ENCODE data around the gene LPP.

Gene LPP

DNA sequence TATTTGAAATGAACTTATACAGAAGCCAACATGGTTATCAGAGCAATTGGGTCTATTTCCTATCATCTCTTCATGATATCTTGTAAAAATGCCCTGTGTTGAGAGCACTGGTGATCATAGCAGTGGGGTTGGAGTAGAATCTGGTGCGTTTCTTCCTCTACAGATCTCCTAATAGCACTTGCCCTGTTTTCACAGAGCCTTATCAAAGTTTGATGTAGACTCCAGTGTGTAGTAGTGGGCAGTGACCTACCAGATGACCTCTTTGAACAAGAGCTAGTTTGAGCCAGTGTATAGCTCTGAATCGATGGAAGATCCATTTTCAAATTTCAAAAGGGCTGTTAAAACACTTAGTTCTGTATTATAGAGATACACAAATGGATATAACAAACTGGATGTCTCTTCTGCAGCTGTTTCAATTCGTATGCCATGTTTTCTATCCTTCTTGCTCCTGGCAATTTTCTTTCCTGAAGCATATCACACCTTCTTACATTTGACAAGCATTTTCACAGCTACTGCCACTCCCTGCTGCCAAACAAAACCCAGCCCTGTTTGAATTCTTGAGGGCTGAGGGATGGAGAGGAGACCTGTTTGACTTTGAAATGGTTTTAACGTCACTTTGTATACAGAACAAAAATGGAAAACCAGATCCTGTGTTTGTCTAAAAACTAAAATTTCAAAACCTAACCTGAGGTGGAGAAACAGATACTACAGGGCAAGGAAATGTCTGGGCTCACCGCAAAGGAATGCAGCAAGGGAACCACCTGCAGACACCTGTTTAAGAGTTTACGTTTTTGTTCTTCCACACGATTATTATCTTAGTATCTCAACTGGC lies 663.4 kb downstream of the LPP start:
- Histone ChIP-seq H3K9me3 (no peaks in the 10 kb centered on the region), H3K36me3 (replicated peaks) (no peaks in the 10 kb centered on the region), H3K4me3 (no peak overlapping the region), H3K27me3 (ENCODE audit: low read depth) (peaks cover 3% of the 10 kb centered on the region; the same call in 1 of the 2 replicates), H3K4me1 (no peaks in the 10 kb centered on the region)
- DNase-seq (ENCODE audit: low spot score in 2 of 2), result no peak
- in situ Hi-C loops (cut with MboI; ENCODE audit: low sequenced_read_pairs), result no loop called here

- peaks cover 2% of the 10 kb centered on the region; the same call in 1 of the 2 replicates for H3K27me3 ChIP-seq (ENCODE audit: low read depth)
- in situ Hi-C loops (cut with MboI; ENCODE audit: low sequenced_read_pairs), result no loop called here
- H3K4me3 ChIP-seq, result no peak overlapping the region
- no peaks in the 10 kb centered on the region for H3K4me1 ChIP-seq
- DNase-seq (ENCODE audit: low spot score in 2 of 2), result no peak
- H3K9me3 ChIP-seq, result no peaks in the 10 kb centered on the region
- no peaks in the 10 kb centered on the region for H3K36me3 ChIP-seq (replicated peaks)
Observed at GRCh38 chr3:188817935-188818269, 663.9 kb downstream of the LPP start.

DNA sequence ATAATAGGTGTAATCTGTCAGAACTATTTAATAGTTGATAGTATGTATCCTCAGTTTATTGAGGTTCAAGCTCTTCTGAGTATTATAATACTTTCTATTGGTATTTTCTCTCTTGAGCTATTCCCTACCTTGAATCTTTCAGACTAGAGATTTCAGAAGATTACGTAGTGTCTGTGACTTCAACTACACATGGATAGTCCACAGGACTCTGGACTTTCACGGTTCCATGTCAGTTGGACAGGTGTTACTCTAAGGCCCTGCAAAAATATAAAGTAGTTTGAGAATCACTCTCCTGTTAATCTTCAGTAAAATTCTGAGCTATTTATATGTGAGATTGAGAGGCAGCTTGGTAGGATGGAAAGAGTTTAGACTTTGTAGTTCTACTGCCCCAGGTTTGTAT lies 664.3 kb downstream of the LPP start:
- Histone ChIP-seq H3K9me3 (no peaks in the 10 kb centered on the region), H3K4me3 (no peak overlapping the region), H3K36me3 (replicated peaks) (no peaks in the 10 kb centered on the region), H3K4me1 (no peaks in the 10 kb centered on the region), H3K27me3 (ENCODE audit: low read depth) (no peaks in the 10 kb centered on the region)
- in situ Hi-C loops (cut with MboI; ENCODE audit: low sequenced_read_pairs), result no loop called here
- no peak for DNase-seq (ENCODE audit: low spot score in 2 of 2)

- Histone ChIP-seq H3K9me3 (no peaks in the 10 kb centered on the region), H3K4me3 (no peak overlapping the region), H3K36me3 (replicated peaks) (no peaks in the 10 kb centered on the region), H3K4me1 (no peaks in the 10 kb centered on the region), H3K27me3 (ENCODE audit: low read depth) (no peaks in the 10 kb centered on the region)
- in situ Hi-C loops (cut with MboI; ENCODE audit: low sequenced_read_pairs), result no loop called here
- DNase-seq (ENCODE audit: low spot score in 2 of 2), result no peak
Observed at GRCh38 chr3:188819939-188820338, 666.0 kb downstream of the LPP start.

- H3K36me3 ChIP-seq (replicated peaks), result no peaks in the 10 kb centered on the region
- H3K4me3 ChIP-seq, result no peak overlapping the region
- H3K4me1 ChIP-seq, result no peaks in the 10 kb centered on the region
- no peak for DNase-seq (ENCODE audit: low spot score in 2 of 2)
- H3K27me3 ChIP-seq (ENCODE audit: low read depth), result no peaks in the 10 kb centered on the region
- in situ Hi-C loops (cut with MboI; ENCODE audit: low sequenced_read_pairs), result no loop called here
- no peaks in the 10 kb centered on the region for H3K9me3 ChIP-seq
Observed at GRCh38 chr3:188822004-188822403, 668.0 kb downstream of the LPP start.

GRCh38 chr3:188822411-188822810 lies 668.5 kb downstream of the LPP start:
- in situ Hi-C loops (cut with MboI; ENCODE audit: low sequenced_read_pairs), result no loop called here
- Histone ChIP-seq H3K9me3 (no peaks in the 10 kb centered on the region), H3K27me3 (ENCODE audit: low read depth) (no peaks in the 10 kb centered on the region), H3K4me3 (no peak overlapping the region), H3K36me3 (replicated peaks) (no peaks in the 10 kb centered on the region), H3K4me1 (no peaks in the 10 kb centered on the region)
- no peak for DNase-seq (ENCODE audit: low spot score in 2 of 2)

DNA sequence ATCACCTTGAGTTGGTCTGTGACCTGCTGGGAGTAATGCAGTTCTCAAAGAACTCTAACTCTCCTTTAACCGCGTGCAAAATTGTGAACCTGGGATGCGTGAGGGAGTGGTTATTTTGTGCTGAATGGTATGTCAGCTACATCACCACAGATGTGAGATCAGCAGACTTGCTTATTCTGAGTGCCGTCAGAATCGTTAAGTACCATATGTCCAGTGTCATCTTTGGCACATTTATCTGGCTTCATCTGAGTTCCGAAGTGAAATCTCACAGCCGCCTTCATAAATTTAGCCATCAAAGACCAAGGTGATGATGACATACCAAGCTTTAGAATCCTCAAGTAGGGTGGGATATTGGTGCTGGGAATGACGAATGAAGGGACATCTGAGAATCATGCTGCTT lies 670.6 kb downstream of the LPP start:
- no peak overlapping the region for H3K4me3 ChIP-seq
- H3K27me3 ChIP-seq (ENCODE audit: low read depth), result no peaks in the 10 kb centered on the region
- H3K36me3 ChIP-seq (replicated peaks), result no peaks in the 10 kb centered on the region
- in situ Hi-C loops (cut with MboI; ENCODE audit: low sequenced_read_pairs), result no loop called here
- H3K9me3 ChIP-seq, result no peaks in the 10 kb centered on the region
- H3K4me1 ChIP-seq, result no peaks in the 10 kb centered on the region
- no peak for DNase-seq (ENCODE audit: low spot score in 2 of 2)

DNA sequence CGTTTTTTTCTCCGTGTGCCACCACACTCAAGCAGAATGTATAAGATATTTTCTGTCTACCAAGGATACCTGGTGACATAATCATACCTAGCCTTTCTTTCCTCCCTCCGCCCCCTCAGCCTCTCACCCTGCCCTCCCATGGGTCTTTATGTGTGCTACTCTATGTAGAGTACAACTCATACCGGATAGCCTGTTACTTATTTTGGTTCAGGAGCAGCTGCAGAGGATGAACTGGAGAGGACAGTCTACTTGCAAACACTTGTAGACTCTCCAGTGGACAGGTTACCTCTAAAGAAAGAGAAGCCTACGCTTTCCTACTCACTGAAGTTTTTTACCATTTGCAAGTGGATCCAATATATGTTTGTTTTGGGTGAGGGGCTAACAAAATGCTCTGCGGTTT lies 671.9 kb downstream of the LPP start:
- Histone ChIP-seq H3K27me3 (ENCODE audit: low read depth) (no peaks in the 10 kb centered on the region), H3K4me3 (no peak overlapping the region), H3K4me1 (no peaks in the 10 kb centered on the region), H3K9me3 (no peaks in the 10 kb centered on the region), H3K36me3 (replicated peaks) (no peaks in the 10 kb centered on the region)
- no peak for DNase-seq (ENCODE audit: low spot score in 2 of 2)
- in situ Hi-C loops (cut with MboI; ENCODE audit: low sequenced_read_pairs), result no loop called here

DNA sequence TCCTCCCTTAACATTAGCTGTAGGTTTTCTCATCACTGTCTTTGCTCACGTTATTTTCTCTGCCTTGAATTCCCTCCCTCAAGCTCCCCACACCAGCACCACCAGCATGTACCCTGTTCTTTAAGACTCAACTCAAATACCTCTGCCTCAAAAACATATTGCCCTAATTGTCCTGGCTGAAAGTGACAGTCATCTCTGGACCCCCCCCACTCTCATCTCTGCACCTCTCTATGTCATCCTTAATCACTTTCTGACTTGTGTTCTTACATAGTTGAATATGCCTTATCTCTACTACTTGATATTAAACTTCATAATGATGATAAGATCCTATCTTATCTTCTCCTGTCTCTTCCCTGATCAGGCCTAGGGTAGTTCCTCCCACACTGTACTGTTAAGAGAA lies 672.6 kb downstream of the LPP start:
- H3K9me3 ChIP-seq, result no peaks in the 10 kb centered on the region
- no peaks in the 10 kb centered on the region for H3K27me3 ChIP-seq (ENCODE audit: low read depth)
- no peaks in the 10 kb centered on the region for H3K4me1 ChIP-seq
- in situ Hi-C loops (cut with MboI; ENCODE audit: low sequenced_read_pairs), result no loop called here
- no peak for DNase-seq (ENCODE audit: low spot score in 2 of 2)
- no peaks in the 10 kb centered on the region for H3K36me3 ChIP-seq (replicated peaks)
- no peak overlapping the region for H3K4me3 ChIP-seq

GRCh38 chr3:188827103-188827502 lies 673.1 kb downstream of the LPP start:
- H3K4me1 ChIP-seq, result no peaks in the 10 kb centered on the region
- no peaks in the 10 kb centered on the region for H3K36me3 ChIP-seq (replicated peaks)
- no peak for DNase-seq (ENCODE audit: low spot score in 2 of 2)
- H3K9me3 ChIP-seq, result no peaks in the 10 kb centered on the region
- no peaks in the 10 kb centered on the region for H3K27me3 ChIP-seq (ENCODE audit: low read depth)
- H3K4me3 ChIP-seq, result no peak overlapping the region
- in situ Hi-C loops (cut with MboI; ENCODE audit: low sequenced_read_pairs), result no loop called here

GRCh38 chr3:188827576-188827975 lies 673.6 kb downstream of the LPP start:
- Histone ChIP-seq H3K9me3 (no peaks in the 10 kb centered on the region), H3K4me1 (no peaks in the 10 kb centered on the region), H3K36me3 (replicated peaks) (no peaks in the 10 kb centered on the region), H3K27me3 (ENCODE audit: low read depth) (no peaks in the 10 kb centered on the region), H3K4me3 (no peak overlapping the region)
- in situ Hi-C loops (cut with MboI; ENCODE audit: low sequenced_read_pairs), result no loop called here
- DNase-seq (ENCODE audit: low spot score in 2 of 2), result no peak

- in situ Hi-C loops (cut with MboI; ENCODE audit: low sequenced_read_pairs), result no loop called here
- Histone ChIP-seq H3K4me3 (no peak overlapping the region), H3K36me3 (replicated peaks) (no peaks in the 10 kb centered on the region), H3K9me3 (no peaks in the 10 kb centered on the region), H3K4me1 (no peaks in the 10 kb centered on the region), H3K27me3 (ENCODE audit: low read depth) (no peaks in the 10 kb centered on the region)
- no peak for DNase-seq (ENCODE audit: low spot score in 2 of 2)
Observed at GRCh38 chr3:188829130-188829529, 675.2 kb downstream of the LPP start.

DNA sequence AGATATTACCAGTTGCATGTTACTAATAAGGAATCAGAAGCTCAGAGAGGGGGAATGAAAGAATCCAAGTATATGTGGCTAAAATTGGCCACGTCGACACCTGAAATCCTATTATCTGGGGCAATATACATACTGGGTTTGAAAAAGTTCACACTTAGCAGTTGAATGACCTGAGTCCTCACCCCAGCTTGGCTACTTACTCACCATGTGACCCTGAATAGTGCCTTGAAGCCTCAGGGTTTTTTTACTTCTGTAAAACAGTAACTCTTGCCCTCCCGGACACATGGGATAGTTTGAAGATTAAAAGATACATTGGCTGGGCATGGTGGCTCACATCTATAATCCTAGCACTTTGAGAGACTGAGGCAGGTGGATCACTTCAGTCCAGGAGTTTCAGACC lies 675.6 kb downstream of the LPP start:
- DNase-seq (ENCODE audit: low spot score in 2 of 2), result no peak
- no peaks in the 10 kb centered on the region for H3K4me1 ChIP-seq

GRCh38 chr3:188830893-188831292 lies 676.9 kb downstream of the LPP start:
- Histone ChIP-seq H3K36me3 (replicated peaks) (no peaks in the 10 kb centered on the region), H3K4me3 (no peak overlapping the region), H3K27me3 (ENCODE audit: low read depth) (no peaks in the 10 kb centered on the region), H3K4me1 (no peaks in the 10 kb centered on the region), H3K9me3 (no peaks in the 10 kb centered on the region)
- no peak for DNase-seq (ENCODE audit: low spot score in 2 of 2)
- in situ Hi-C loops (cut with MboI; ENCODE audit: low sequenced_read_pairs), result no loop called here

More for the DNA sequence above, 675.6 kb downstream of the LPP start:
- Histone ChIP-seq H3K4me3 (no peak overlapping the region), H3K36me3 (replicated peaks) (no peaks in the 10 kb centered on the region), H3K9me3 (no peaks in the 10 kb centered on the region), H3K27me3 (ENCODE audit: low read depth) (no peaks in the 10 kb centered on the region)
- in situ Hi-C loops (cut with MboI; ENCODE audit: low sequenced_read_pairs), result no loop called here

GRCh38 chr3:188832146-188832545 lies 678.2 kb downstream of the LPP start:
- Histone ChIP-seq H3K4me3 (no peak overlapping the region), H3K36me3 (replicated peaks) (no peaks in the 10 kb centered on the region), H3K4me1 (no peaks in the 10 kb centered on the region), H3K9me3 (no peaks in the 10 kb centered on the region), H3K27me3 (ENCODE audit: low read depth) (no peaks in the 10 kb centered on the region)
- in situ Hi-C loops (cut with MboI; ENCODE audit: low sequenced_read_pairs), result no loop called here
- no peak for DNase-seq (ENCODE audit: low spot score in 2 of 2)

All from HAP-1 (cell line).